Measurements from ENCODE around the gene HCRTR1.

The HCRTR1 gene

DNA sequence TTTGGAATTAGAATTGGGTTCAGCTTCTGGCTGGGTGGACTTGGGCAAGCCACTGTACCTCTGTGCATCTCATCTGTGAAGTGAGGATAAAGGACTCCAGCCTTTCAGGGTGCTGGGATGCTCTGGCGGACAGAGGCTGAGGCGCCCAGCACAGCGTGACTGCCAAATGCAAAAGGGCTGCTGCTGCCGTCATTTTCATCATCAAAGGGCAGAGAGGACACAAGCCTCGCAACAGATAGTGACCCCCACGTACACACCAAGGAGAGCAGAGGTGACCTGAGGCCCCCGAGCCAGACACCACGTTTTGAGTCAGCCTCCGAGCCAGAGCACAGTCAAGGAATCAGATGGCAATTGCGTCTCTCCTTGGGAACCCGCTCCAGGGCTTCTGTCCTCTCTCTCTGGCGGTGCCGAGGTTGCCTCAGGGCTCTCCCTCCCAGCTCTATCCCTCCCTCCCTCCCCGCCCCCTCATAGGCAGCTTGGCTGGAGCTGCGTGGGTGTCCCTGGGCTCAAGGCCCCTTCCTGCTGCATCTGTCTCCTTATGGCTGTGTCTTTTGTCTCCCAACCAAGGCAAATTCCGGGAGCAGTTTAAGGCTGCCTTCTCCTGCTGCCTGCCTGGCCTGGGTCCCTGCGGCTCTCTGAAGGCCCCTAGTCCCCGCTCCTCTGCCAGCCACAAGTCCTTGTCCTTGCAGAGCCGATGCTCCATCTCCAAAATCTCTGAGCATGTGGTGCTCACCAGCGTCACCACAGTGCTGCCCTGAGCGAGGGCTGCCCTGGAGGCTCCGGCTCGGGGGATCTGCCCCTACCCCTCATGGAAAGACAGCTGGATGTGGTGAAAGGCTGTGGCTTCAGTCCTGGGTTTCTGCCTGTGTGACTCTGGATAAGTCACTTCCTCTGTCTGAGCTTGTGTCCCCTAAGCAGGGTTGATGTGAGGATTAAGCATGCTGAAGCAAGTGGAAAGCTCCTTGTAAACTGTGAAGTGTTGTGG lies 9.0 kb downstream of the HCRTR1 start:
- no peak for DNase-seq (ENCODE audit: low read depth)

DNA sequence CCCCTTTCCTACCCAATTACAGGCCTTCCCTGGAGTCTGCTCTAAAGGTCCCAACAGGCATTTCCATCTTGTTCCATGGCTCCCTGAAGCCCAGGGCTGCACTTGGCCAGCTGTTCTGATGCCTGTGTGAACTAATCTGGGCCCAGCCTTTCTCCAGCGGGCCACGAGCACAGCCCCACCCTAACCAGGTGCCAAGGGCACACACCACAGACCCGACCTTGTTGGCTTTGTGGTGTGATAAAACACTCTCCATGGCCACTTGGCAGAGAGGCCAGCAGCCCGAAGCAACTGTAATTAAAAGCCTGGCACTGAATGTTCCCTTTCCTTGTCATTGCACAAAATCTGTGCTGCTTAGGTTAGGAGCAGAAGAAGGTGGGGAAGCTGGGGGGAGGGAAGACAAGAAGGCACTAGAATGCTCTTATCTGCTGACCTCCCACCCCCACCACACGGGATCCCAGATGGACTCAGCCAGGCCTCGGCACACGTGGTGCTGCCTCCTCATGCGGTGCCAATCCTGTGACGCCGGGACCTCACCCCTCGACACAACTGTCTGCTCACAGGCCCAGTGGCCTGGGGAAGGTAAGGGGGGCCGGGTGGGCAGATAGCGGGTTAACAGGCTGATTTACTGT lies 9.9 kb downstream of the HCRTR1 start:
- DNase-seq (ENCODE audit: low read depth), result no peak

DNA sequence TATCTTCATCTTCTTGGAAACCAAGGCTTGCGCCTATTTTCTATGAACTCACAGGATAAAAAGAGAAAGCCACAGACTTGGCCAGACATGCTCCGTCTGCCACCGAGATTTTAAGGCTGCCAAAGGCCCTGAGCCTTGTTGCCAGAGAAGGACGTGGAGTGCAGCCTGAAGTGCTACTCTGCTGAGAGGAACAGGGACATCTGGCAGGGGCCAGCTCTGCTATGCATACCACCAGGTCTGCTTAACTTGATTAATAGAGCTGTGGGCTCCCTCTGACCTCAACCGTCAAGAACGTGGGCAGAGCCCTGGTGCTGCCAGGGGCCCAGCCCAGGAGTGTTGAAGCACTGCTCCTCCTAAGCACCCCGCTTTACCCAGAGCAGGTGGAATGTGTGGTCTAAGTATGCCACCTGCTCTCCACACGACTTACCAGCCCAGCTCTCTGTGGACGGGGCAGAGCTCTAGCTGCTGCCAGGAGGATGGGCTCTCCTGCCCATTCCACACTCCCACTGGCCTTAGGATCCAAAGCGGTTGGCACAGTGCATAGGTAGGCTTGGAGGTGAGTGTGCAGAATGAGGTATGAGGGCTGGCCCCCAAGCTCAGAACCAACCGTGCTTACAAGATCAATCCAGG lies 10.6 kb downstream of the HCRTR1 start:
- DNase-seq (ENCODE audit: low read depth), result no peak

DNA sequence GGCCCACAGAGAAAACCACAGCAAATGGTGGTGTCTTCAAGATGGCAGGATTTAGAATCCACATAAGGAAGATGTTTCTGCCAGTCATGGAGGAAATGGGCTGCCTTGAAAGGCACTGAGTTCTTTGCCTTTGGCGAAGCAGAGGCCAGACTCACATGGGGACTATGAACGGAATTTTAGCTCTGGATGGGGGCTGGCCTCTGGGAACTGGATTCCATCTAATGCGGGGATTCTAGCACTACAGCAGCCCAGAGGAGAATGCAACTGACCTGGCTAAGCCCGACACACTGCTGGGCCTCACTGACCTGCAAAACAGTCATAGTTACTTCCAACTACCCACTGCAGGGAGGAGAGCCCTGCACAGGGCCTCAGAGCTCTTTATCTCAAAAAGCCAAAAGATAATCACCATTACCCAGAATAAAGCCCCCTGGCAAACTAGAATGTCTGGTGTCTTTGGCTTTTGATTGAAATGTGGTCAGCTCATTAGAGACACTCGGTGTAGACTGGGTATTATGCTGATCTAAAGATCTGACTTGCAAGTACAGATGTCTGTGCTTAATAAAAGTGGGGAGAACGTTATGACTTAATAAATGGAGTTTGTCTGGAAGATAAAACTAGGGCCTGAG lies 11.6 kb downstream of the HCRTR1 start:
- no peak for DNase-seq (ENCODE audit: low read depth)

DNA sequence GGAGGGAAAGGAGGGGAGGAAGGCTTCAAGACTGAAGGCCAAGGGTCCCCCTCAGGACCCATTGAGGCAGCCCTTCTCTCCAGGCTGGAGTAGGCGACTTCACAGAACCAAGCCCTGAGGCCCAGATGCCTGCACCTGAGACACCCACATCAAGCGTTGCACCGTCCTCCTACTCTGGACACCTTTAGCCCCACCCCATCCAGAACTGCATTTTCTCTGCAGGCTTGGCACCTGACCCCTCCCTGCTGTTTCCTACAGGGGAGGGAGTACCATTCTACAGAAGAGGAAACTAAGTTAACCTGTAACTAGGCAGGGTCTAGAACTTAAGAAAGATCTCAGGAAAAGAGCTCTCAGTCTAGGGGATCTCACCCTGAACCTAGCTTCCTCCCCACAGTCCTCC lies 15.2 kb downstream of the HCRTR1 start:
- no peak for DNase-seq (ENCODE audit: low read depth)

DNA sequence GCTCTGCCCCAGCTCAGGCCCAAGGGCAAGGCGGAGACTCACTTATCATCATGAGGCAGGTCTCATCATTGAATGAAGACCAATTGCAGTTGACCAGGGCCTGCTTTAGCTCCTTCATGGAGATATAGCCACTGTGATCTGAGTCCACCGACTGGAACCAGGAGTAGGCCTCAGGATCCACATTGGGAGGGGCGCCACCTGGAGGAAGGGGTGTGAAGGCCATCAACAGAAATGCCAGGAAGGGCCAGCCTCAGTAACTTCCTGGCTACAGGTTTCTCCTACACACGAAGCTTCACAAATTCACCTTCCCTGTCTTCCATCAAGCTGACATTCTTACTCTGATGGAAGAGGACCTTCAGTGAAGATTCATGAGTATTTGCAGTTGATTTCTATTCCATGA lies 15.6 kb downstream of the HCRTR1 start:
- DNase-seq (ENCODE audit: low read depth), result no peak

DNA sequence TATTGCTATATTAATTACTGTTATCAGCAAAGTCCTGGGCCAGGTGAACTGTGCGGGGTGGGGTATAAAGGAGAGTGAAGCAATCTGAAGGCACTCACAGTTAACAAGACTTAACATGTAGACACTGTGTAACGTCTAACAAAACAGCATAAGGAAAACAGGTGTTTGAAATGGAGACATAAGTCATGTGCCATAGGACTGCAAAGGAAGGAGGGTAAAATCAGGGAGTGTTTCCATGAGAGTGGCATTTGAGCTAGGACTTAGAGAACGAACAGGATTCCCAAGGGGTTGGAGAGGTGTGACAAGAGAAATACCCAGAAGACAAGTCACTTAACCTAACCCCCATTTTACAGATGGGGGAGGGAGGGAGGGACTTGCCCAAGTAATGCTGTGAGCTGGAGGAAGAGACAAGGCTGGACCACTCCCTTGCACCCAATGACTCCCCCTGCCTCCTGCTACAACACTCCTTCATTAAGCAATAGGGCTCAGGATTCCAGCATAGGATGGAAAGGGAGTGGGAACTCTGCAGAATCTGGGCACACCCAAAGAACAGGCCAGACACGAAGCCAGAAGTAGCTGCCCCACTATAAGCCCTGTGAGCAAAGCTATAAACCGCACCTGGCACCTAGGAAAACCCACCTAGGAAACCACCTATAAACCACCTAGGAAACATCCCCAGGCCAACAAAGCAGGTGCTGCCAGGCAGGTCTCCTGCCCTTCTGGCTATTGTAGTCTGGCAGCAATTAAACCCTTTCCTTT lies 20.6 kb downstream of the HCRTR1 start:
- no peak for DNase-seq (ENCODE audit: low read depth)

DNA sequence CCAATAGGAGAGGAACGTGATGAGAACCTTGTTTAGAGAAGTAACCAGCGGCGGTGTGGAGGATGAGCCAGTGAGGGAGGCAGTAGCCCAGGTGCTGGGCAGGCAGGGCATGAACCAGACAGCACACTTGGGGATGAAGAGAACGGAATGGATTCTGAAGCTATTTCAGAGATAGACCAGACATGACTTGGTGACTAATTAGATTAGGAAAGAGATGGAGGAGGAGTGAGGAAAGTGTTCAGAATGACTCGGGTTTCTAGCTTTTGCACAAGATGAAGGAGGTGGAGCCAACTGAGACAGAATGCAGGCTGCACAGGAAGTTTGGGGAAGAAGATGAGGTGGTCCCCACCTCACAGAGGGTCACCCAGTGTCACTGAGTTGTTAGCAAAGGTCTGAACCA lies 22.1 kb downstream of the HCRTR1 start:
- no peak for DNase-seq (ENCODE audit: low read depth)

DNA sequence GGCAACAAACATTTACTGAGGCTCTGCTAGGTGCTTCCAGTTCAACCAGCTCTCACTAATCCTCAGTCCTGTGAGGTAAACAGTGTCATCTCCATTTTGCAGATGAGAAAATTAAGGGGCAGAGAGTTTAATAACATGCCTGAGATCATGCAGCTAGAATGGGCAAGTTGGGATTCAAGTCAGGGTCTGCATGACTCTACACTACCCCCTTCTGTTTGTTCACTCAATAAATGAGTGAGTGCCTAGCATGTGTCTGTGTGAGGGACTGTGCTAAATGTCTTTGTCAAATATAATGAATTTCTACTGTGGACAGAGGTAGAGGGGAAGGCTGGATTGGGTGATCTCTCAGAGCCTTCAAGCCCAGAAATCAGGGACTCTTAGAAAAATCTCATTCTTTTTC lies 22.7 kb downstream of the HCRTR1 start:
- DNase-seq (ENCODE audit: low read depth), result no peak

DNA sequence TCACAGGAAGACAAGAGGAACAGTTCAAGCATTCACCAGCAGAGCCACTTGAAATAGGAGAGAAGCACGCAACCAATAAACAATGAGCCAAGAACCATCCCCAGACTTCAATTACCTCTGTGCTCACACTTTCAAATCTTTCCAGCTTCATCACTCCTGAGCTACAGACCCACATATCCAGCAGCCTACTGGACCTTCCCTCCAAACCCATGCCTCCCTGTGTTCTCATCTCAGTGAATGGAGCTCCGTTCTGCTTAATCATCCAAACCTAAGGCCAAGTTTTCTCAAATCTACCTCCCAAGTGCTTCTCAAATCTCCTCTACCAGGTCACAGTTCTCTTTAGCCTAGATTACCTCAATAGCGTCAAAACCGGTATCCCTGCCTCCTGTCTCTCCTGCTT lies 23.5 kb downstream of the HCRTR1 start:
- no peak for DNase-seq (ENCODE audit: low read depth)

DNA sequence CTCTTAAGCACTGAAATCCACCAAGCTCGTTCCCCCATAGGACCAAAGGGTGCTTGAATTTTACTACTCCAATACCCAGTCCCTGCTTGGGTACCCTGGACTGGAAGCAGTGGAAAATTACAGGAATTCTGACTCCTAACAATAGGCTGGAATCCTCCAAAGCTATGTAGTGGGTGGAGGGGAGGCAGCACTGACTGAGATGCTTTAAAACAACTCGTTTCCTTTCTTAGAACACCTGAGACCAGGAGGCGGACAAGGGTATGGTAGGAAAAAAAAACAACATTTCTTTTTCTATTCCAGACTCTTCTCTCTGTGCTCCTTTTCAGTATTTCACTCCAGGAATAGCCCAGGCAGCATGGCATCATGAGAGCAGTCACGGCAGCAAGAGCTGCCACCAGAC lies 24.9 kb downstream of the HCRTR1 start:
- no peak for DNase-seq (ENCODE audit: low read depth)

DNA sequence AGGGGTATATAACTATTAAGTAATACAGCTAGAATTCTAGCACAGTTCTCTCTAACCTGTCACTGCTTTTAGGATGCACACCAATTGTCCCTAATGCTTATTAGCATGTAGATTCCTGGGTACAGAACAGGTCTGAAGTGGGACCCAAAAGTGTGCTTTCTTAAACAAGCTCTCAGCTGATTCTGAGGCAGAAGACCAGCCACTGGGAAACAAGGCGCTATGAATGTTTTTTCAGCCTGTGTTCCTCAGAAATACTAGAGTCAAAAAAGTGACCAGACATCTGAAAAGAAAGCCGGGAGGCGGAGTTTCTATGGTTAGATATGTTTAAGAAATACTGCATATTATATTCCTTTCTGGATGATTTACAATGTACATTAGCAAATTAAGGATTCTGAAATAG lies 25.4 kb downstream of the HCRTR1 start:
- DNase-seq (ENCODE audit: low read depth), result no peak

DNA sequence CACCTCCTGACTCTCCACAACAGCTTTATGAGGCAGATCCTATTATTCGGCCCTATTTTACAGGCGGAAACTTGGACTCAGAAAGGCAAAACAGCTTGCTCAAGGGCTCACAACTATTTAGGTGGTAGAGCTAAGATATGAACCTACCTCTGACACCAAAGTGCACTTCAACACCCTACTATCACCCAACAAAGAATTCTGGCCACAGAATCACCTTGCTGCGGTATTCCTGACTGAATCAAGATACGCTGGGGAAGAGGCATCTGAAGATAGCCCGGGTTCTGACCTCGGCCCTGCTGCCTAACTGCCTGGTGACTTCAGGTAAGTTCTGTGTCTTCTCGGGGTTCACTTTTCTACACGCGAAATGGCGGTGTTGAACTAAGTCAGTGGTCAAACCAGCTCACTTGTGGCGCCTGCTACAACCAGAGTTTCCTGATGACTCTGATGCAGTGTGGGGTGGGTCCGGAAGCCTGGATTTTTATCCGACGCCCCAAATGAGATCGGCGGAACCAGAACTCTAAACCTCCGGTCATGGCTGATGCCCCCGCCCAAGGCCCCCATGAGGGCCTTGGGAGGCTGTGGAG lies 26.6 kb downstream of the HCRTR1 start:
- peak; percentile 24 for DNase-seq (ENCODE audit: low read depth)

DNA sequence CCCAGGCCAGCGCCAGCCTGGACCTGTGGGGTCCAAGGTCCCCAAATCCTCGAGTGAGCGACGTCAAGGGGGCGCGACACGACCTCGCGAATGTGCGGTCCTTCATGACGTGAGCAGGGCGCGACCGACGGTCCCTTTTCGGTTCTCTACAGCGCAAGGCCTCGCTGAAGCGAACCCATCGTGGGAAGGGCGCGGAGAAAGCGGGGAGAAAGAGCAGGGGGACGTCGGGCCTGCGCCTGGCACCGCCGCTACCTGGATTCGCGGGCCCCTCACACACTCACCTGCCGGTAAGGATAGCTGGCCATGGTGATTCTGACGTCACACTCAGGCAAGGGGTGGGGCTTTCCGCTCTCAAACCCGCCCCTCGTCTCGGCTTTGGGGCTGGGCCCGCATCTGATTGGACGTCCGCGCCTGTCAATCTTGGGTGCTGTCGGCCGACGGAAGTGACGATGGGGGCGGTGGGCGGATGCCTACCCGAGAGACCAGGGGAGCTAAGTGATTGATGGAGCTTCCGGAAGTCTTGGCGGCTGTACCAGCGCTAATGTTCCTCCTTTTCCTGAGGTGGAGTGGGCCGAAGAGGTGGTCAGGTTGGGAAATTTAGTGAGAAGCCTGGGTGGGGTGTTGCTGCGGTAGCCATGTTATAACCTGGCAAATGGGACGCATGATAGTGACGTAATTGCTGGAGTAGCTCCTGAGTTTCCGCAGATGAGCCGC lies 27.2 kb downstream of the HCRTR1 start, which contains the start of gene PEF1:
Gene PEF1, minus strand, starts transcription at position 317 of the 714 bp plus-strand sequence. Its CDS starts 12 bp downstream, at position 305.
- DNase-seq (ENCODE audit: low read depth), result peak; percentile 97

DNA sequence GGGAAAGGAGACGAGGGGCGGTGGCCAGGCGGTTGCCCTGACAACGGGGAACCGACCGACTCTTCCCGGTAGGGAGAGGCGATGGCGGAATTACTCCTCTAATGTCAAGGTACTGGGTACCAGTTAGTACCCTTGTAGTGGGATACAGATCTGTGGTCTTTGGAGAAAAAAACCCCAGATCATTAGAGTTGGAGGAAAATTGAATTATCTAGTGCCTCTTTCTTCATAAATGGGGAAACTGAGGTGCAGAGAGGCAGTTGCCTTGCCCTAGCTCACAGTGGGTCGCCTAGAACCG lies 27.7 kb downstream of the HCRTR1 start:
- no peak for DNase-seq (ENCODE audit: low read depth)

DNA sequence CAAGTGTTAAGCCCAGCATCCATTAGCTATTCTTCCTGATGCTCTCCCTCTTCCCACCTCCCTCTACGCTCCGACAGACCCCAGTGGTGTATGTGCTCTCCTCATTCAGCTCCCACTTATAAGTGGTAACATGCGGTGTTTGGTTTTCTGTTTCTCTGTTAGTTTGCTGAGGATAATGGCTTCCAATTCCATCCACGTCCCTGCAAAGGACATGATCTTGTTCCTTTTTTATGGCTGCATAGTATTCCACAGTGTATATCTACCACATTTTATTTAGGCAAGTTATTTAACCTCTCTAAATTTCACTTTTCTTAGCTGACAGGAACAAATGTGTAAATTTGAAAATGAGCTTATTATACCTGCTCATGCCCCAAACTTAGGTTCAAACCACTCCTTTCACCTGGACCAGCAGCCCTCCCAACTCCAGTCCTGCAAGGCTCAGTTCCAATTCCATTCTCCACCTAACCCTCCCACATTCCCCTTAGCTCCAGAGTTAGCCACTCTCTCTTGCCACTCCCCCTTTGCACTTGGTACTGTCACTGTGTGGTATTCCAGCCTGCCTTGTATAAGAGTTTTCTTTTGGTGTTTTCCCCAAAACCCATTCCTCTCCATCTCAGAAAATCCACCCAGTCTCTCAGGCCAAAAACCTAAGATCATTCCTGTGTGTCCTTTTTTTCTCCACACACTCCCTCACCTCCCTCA lies 28.9 kb downstream of the HCRTR1 start:
- no peak for DNase-seq (ENCODE audit: low read depth)

DNA sequence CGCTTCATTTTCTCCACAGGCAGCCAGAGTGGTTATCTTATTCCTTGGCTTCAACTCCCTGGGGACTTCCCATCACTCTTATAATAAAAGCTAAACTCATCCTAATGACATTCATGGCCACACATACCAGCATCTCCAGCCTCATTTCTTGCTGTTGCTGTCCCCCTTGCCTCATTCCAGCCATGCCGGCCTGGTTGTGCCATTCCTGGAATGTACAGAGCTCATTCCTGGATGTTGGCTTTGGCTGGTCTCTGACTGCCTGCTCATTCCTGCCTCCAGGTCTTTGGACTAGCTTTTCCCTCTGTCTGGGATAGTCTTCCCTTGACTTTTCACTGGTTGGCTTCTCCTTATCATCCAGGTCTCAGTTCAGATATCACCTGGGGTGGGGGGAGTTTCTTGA lies 29.6 kb downstream of the HCRTR1 start:
- no peak for DNase-seq (ENCODE audit: low read depth)

DNA sequence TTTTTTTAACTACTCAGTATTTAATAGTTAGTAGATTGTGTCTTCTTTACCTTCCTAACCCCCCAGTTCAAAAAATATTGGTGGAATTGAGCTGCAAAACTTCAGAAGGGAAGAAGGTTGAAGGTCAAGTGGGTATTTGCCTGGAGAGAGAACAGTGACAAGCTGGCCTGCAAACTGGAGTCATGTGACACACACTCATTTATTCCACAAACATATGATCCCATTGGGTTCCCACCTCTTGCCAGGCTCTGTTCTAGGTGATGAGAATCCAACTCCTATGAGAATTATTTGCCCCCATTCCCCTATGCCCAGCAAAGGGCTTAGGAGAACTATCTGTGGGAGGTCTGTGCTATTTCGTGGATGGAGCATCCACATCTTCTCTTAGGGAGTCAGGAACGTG lies 30.7 kb downstream of the HCRTR1 start:
- no peak for DNase-seq (ENCODE audit: low read depth)

DNA sequence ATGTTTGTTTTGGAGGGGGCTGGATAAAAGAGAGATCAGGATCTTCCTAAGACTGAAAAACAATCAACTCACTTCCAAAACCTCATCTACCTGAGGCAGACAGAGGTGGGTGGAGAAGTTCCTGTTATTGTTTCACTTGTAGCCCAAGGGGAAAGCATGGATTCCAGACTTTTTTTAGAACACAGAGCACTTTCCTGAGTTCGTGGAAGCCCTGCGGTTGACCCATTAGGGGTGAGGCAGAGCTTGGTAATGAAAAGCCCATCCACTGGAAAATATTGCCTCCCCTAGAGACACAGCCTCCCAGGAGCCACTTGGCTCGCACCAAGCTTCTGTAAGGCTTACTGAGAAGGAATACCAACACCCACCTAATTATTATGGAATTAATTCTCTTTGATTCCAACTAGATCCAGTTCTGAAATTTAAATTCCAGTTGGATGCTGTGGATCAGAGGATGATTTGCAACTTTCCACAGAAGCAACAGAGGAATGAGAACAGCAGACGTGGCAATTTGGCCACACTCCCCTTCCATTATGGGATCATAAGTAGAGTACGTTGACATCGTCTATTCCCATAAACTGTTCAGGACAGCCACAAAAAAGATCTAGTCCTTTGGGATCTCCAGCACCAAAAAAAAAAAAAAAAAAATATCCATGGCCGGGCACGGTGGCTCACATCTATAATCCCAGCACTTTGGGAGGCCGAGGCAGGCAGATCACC lies 31.3 kb downstream of the HCRTR1 start:
- no peak for DNase-seq (ENCODE audit: low read depth)
